AG10803 (cell line): ENCODE results near the gene GRID2.

Experiments used
- DNase-seq: peaks from one replicate; pipeline ENCODE4 v3.0.0; 2010; ENCODE audit warnings: low read depth
- H3K4me3 ChIP-seq: 2 replicates; pipeline ENCODE4 v1.5.1; 2011; ENCODE audit warnings: mild to moderate bottlenecking, low read length, control low read depth
- CTCF ChIP-seq: conservative IDR thresholded peaks from 2 replicates; pipeline ENCODE4 v1.5.1; 2011; ENCODE audit warnings: mild to moderate bottlenecking, low read length, control low read depth, inconsistent platforms

The GRID2 gene

GRCh38 chr4:93029769-93030168 lies 726.0 kb downstream of the GRID2 start:
- no peak for DNase-seq

GRCh38 chr4:93030670-93031069 lies 726.9 kb downstream of the GRID2 start:
- no peak overlapping the region for H3K4me3 ChIP-seq
- DNase-seq, result no peak
- TF ChIP-seq CTCF, result no peak

More at GRCh38 chr4:93029769-93030168, 726.0 kb downstream of the GRID2 start:
- no peak for TF ChIP-seq CTCF
- H3K4me3 ChIP-seq, result no peak overlapping the region

DNA sequence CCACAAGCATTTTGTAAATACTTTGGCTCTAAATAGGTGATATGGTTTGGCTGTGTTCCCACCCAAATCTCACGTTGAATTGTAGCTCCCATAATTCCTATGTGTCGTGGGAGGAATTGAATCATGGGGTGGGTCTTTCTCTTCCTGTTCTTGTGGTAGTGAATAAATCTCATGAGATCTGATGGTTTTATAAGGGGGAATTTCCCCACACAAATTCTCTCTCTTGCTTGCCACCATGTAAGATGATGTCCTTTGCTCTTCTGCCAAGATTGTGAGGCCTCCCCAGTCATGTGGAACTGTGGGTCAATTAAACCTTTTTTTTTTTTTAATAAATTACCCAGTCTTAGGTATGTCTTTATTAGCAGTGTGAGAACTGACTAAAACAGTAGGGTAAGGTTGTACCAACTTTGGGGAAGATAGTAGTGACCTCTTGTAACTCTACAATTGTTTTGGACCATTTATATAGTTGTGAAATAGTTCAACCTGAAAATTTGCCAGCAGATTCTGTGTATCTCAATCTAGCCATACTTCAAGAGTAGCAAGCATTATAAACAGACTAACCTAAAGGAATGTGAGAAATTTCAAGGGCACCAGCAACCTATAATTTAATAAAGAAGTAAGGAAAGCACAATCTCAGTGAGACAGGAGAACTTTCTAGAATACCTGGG lies 727.8 kb downstream of the GRID2 start:
- no peak for DNase-seq
- H3K4me3 ChIP-seq, result no peak overlapping the region
- no peak for TF ChIP-seq CTCF

- H3K4me3 ChIP-seq, result no peak overlapping the region
- no peak for DNase-seq
- no peak for TF ChIP-seq CTCF
Measured at GRCh38 chr4:93042746-93043145, 739.0 kb downstream of the GRID2 start.

DNA sequence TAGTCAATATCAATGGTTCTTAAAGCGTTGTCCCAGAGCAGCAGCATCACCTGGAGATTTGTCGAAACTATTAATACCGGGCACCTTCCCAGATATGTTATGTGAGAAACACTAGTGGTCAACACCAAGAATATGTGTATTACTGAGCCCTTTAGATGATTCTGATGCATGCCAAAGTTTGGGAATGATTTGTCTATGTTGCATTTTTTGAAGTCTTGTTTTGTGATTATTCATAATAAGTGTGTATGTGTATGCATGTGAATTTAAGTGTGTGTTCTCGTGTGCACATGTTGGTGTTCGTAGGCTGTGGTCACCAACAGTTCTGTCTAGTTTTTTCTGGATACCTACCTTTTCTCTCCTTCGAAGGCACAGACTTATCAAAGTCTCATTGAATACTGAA lies 749.4 kb downstream of the GRID2 start:
- no peak for DNase-seq
- no peak overlapping the region for H3K4me3 ChIP-seq
- no peak for TF ChIP-seq CTCF

GRCh38 chr4:93061826-93062225 lies 758.1 kb downstream of the GRID2 start:
- DNase-seq, result no peak
- H3K4me3 ChIP-seq, result no peak overlapping the region
- TF ChIP-seq CTCF, result no peak

DNA sequence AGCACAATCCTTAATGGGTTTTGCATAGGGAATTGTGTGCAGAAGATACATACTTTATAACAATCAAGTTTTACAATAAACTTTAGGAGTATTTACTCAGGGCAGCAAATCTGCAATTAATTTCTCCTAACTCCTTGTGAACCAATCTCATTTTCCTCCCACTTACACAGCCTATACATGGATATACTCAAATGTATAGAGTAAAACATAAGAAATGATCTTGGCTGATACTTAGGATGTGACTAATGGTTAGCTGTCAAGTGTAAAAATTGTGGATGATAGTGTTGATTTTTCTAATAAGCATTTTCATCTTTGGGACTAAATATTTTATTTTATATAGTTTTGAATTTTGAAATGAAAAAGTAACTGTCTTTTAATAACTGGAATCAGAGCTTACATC lies 759.6 kb downstream of the GRID2 start:
- no peak for TF ChIP-seq CTCF
- H3K4me3 ChIP-seq, result no peak overlapping the region
- no peak for DNase-seq
